Measurements from ENCODE around the gene DACH1.

- TF ChIP-seq CBFA2T2 (conservative IDR thresholded peaks at IDR 0.05) = no peak
- TF ChIP-seq ZNF384 (IDR thresholded peaks at IDR 0.05; ENCODE audit: low read depth, low read length) = no peak
- no peak for TF ChIP-seq MYC (IDR thresholded peaks at IDR 0.05; ENCODE audit: low read depth, low read length)
- no peak for TF ChIP-seq MYC (CRISPR knock-in tag; IDR thresholded peaks at IDR 0.05; ENCODE audit: borderline replicate concordance, low read depth)
- TF ChIP-seq PRPF4 (IDR thresholded peaks at IDR 0.05; ENCODE audit: insufficient read depth, low read depth, low read length, poor library complexity, severe bottlenecking) = no peak
- no peak for TF ChIP-seq JUNB (CRISPR knock-in tag; conservative IDR thresholded peaks at IDR 0.05)
- TF ChIP-seq TAF1 (IDR thresholded peaks at IDR 0.05; ENCODE audit: control insufficient read depth, extremely low read depth, insufficient read depth, low read length, severe bottlenecking) = no peak
- no peak for TF ChIP-seq EP300 (IDR thresholded peaks at IDR 0.05; ENCODE audit: low read length)
- no peak for TF ChIP-seq CHD2 (IDR thresholded peaks at IDR 0.05; ENCODE audit: low read depth, low read length)
- no peak for TF ChIP-seq PURB (CRISPR knock-in tag; IDR thresholded peaks at IDR 0.05; ENCODE audit: low read depth)
- TF ChIP-seq POLR2A (conservative IDR thresholded peaks at IDR 0.05) = no peak
- no peak for TF ChIP-seq YY1 (IDR thresholded peaks at IDR 0.05; ENCODE audit: borderline replicate concordance in 1 of 3, control insufficient read depth in 1 of 3, extremely low read depth in 1 of 3, insufficient read depth in 3 of 3, insufficient read length in 1 of 3, insufficient replicate concordance in 2 of 3, low read depth in 1 of 3, low read length in 2 of 3)
- no peak for TF ChIP-seq STAT6 (CRISPR knock-in tag; IDR thresholded peaks at IDR 0.05)
- no peak for TF ChIP-seq MEIS2 (IDR thresholded peaks at IDR 0.05; ENCODE audit: partially characterized antibody)
Measured at GRCh38 chr13:71517004-71517403, 350.0 kb downstream of the DACH1 start.

All from K562 (cell line).